Measurements from ENCODE around the gene P2RY2.

P2RY2 gene

GRCh38 chr11:73280626-73281025, 62.5 kb downstream of the P2RY2 start:
- no peak for DNase-seq (ENCODE audit: low read depth)
- TF ChIP-seq CTCF (IDR thresholded peaks at IDR 0.05; ENCODE audit: control insufficient read depth, extremely low read depth, insufficient read depth) = no peak
- H3K4me3 ChIP-seq (ENCODE audit: low read depth, low read length) = no peak overlapping the region

- no peak for DNase-seq (ENCODE audit: low read depth)
- H3K4me3 ChIP-seq (ENCODE audit: low read depth, low read length) = no peak overlapping the region
- no peak for TF ChIP-seq CTCF (IDR thresholded peaks at IDR 0.05; ENCODE audit: control insufficient read depth, extremely low read depth, insufficient read depth)
These were observed 63.2 kb downstream of the P2RY2 start for GRCh38 chr11:73281201-73281741.

GRCh38 chr11:73281796-73282660, 63.9 kb downstream of the P2RY2 start:
- no peak for TF ChIP-seq CTCF (IDR thresholded peaks at IDR 0.05; ENCODE audit: control insufficient read depth, extremely low read depth, insufficient read depth)
- H3K4me3 ChIP-seq (ENCODE audit: low read depth, low read length) = no peak overlapping the region
- DNase-seq (ENCODE audit: low read depth) = no peak

DNA sequence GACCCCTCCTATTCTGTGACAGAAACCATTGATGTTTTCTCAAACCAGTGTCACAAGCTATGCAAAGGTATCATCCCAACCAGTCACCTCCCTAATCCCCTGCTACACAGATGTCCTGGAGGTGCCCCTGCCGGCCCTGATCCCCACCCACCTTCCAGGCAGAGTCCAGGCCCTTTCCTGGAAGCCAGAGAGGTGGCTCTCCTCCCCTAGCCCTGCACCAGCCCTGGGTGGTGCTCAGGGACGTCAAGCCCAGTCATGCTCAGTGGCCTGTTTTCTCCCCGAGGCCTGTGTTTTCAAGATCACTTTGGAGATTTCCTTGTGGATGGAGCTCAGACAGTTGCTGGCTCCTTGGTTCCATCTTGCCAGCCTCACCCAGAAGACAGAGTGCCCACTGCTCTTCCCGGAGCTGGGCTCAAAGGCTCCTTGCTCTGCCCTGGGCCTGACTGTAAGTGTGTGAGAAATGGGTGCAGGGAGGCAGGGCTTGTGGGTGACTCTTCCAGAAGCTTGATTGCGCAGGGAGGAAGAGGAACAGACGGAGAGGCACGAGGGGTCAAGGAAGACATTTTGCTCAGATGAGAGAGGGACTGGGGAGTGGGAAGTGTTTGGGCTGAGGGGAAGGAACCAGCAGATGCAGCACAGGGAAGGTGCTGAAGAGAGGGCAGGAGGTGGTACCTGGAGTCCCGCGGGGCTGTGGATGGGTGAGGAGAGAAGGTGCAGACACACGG, 65.4 kb downstream of the P2RY2 start:
- no peak for DNase-seq (ENCODE audit: low read depth)
- no peak overlapping the region for H3K4me3 ChIP-seq (ENCODE audit: low read depth, low read length)
- TF ChIP-seq CTCF (IDR thresholded peaks at IDR 0.05; ENCODE audit: control insufficient read depth, extremely low read depth, insufficient read depth) = no peak

DNA sequence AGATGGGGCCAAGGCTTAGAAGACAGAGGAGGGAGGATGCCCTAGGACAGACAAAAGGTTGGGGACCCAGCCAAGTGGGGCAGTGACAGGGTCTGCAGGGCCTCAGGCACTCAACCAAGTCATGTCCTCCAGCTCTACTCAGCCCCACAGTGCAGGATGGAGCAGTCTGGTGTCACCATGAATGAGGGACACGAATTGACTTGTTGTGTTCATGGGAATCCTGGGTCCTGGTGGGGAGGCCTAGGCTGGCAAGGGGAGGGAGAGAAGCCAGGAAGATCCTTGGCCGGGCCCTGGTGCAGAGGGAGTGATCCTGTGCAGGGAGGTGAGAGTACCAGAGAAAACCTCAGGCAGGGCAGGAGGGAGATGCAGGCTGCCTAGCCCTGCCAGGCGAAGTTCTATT, 66.0 kb downstream of the P2RY2 start:
- DNase-seq (ENCODE audit: low read depth) = no peak
- no peak overlapping the region for H3K4me3 ChIP-seq (ENCODE audit: low read depth, low read length)
- TF ChIP-seq CTCF (IDR thresholded peaks at IDR 0.05; ENCODE audit: control insufficient read depth, extremely low read depth, insufficient read depth) = no peak

DNA sequence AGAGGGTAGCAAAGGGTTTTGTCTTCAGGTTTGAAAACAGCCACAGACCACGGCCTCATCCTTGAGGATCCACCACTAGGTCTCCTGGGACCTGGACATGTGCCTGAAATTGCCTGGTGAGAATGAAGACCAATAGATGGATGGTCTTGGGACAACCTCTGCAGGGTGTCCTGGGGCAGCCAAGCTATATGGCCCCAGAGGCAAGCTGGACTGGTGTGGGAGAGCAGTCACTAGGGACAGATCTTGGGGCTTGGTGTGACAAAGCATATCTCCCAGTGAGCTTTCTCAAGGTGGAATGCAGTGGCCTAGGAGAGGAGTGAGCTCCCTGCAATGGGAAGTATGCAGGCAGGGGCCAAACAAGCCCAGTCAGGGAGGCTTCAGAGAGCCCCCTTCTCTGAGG, 67.6 kb downstream of the P2RY2 start:
- H3K4me3 ChIP-seq (ENCODE audit: low read depth, low read length) = no peak overlapping the region
- no peak for TF ChIP-seq CTCF (IDR thresholded peaks at IDR 0.05; ENCODE audit: control insufficient read depth, extremely low read depth, insufficient read depth)

More for the DNA sequence above, 67.6 kb downstream of the P2RY2 start:
- no peak for DNase-seq (ENCODE audit: low read depth)
